ENCODE measurements around the gene FAM3B. TPM values are rescaled to one million over a fixed set of nuclear protein-coding genes. Genes with fewer than 3 reads are reported as not detected.

The FAM3B gene
- total and polyA plus RNA-seq, 2 experiments from 2014 or later: 2.5 to 3.6 TPM

DNA sequence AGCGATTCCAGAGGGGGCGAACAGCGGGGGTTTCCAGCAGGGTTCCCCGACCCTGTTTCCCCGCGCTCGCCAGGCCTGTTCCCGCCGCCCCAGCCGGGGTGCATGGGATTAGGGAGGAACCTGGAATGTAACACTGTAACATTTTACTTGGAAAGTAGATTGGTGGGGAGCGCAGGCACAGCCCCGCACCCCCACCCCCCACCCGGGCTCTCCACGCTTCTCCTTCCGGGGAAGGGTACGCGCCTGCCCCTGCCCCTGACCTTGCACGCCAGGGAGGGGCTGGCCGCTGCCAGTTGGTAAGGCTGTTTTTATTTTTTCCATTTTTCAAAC lies 427 bp downstream of the FAM3B start (continued):
- TF ChIP-seq, protein P1, sequence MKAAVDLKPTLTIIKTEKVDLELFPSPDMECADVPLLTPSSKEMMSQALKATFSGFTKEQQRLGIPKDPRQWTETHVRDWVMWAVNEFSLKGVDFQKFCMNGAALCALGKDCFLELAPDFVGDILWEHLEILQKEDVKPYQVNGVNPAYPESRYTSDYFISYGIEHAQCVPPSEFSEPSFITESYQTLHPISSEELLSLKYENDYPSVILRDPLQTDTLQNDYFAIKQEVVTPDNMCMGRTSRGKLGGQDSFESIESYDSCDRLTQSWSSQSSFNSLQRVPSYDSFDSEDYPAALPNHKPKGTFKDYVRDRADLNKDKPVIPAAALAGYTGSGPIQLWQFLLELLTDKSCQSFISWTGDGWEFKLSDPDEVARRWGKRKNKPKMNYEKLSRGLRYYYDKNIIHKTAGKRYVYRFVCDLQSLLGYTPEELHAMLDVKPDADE (IDR thresholded peaks at IDR 0.05): no peak
- TF ChIP-seq ZNF114 (CRISPR knock-in tag; IDR thresholded peaks at IDR 0.05): no peak

DNA sequence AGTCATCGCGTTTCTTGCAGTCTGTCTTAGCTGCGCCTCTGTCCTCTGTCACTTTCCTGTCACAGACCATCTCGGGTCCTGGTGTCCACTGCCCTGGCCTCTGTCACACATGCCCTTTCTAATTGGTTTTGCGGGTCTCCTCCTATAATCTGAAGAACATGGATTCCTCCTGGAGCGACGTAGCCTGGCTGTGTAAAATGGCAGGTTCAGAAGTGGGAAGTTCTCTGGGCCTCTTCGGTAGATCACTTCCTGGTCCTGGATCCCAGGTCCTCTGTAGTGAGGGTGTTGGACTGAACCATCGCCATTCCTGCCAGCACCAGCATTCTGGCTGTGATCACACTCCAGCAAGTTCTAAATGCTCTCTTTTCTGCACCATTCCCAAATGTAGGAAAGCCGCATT lies 857 bp downstream of the FAM3B start:
- Histone ChIP-seq H3K79me2 (replicated peaks; ENCODE audit: insufficient read depth) (no peaks in the 10 kb centered on the region), H3F3A (replicated peaks; ENCODE audit: low read depth) (no peaks in the 10 kb centered on the region), H3K9me2 (ENCODE audit: insufficient read depth) (no peaks in the 10 kb centered on the region), H3K27me3 (ENCODE audit: insufficient read depth) (peaks cover 24% of the 10 kb centered on the region), H3K4me2 (peak overlapping the region; percentile 92), H3K27ac (ENCODE audit: low read depth) (no peak overlapping the region), H3K4me3 (peak overlapping the region; percentile 68), H2AFZ (peak overlapping the region; percentile 96), H4K20me1 (replicated peaks; ENCODE audit: insufficient read depth) (no peaks in the 10 kb centered on the region), H3K36me3 (ENCODE audit: insufficient read depth) (no peaks in the 10 kb centered on the region), H3K4me1 (ENCODE audit: insufficient read depth) (peaks cover 5% of the 10 kb centered on the region)
- DNase-seq (ENCODE audit: low spot score): no peak
- peak overlapping the region; percentile 79 for H3K4me3 Mint-ChIP-seq
- no peak overlapping the region for H3K27ac Mint-ChIP-seq
- peaks cover 11% of the 10 kb centered on the region for H3K4me1 Mint-ChIP-seq
- H3K36me3 Mint-ChIP-seq (ENCODE audit: low read depth): no peaks in the 10 kb centered on the region
- H3K9me3 Mint-ChIP-seq: no peaks in the 10 kb centered on the region; the same call in 2 of the 3 replicates
- peaks cover 14% of the 10 kb centered on the region for H3K27me3 Mint-ChIP-seq (ENCODE audit: insufficient read depth, low read depth, poor library complexity)
- ATAC-seq: no peak
- TF ChIP-seq, protein P2, sequence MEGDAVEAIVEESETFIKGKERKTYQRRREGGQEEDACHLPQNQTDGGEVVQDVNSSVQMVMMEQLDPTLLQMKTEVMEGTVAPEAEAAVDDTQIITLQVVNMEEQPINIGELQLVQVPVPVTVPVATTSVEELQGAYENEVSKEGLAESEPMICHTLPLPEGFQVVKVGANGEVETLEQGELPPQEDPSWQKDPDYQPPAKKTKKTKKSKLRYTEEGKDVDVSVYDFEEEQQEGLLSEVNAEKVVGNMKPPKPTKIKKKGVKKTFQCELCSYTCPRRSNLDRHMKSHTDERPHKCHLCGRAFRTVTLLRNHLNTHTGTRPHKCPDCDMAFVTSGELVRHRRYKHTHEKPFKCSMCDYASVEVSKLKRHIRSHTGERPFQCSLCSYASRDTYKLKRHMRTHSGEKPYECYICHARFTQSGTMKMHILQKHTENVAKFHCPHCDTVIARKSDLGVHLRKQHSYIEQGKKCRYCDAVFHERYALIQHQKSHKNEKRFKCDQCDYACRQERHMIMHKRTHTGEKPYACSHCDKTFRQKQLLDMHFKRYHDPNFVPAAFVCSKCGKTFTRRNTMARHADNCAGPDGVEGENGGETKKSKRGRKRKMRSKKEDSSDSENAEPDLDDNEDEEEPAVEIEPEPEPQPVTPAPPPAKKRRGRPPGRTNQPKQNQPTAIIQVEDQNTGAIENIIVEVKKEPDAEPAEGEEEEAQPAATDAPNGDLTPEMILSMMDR (conservative IDR thresholded peaks at IDR 0.05; ENCODE audit: low read depth in 2 of 2): no peak
- TF ChIP-seq JUNB (IDR thresholded peaks at IDR 0.05; ENCODE audit: unreplicated experiment) (no peak), POLR2AphosphoS5 (IDR thresholded peaks at IDR 0.05; ENCODE audit: low read depth) (no peak), ZNF114 (CRISPR knock-in tag; IDR thresholded peaks at IDR 0.05) (no peak), CREB1 (CRISPR knock-in tag; IDR thresholded peaks at IDR 0.05; ENCODE audit: low read depth) (no peak), EZH2phosphoT487 (IDR thresholded peaks at IDR 0.05; ENCODE audit: unreplicated experiment) (no peak), NANOG (IDR thresholded peaks at IDR 0.05; ENCODE audit: borderline replicate concordance) (no peak), EZH2 (IDR thresholded peaks at IDR 0.05; ENCODE audit: low read depth, unreplicated experiment) (no peak), STAT1 (IDR thresholded peaks at IDR 0.05; ENCODE audit: unreplicated experiment) (no peak), ZNF331 (CRISPR knock-in tag; IDR thresholded peaks at IDR 0.05; ENCODE audit: low read depth) (no peak)
- TF ChIP-seq, protein P1 (IDR thresholded peaks at IDR 0.05): no peak
- TF ChIP-seq, protein P3, sequence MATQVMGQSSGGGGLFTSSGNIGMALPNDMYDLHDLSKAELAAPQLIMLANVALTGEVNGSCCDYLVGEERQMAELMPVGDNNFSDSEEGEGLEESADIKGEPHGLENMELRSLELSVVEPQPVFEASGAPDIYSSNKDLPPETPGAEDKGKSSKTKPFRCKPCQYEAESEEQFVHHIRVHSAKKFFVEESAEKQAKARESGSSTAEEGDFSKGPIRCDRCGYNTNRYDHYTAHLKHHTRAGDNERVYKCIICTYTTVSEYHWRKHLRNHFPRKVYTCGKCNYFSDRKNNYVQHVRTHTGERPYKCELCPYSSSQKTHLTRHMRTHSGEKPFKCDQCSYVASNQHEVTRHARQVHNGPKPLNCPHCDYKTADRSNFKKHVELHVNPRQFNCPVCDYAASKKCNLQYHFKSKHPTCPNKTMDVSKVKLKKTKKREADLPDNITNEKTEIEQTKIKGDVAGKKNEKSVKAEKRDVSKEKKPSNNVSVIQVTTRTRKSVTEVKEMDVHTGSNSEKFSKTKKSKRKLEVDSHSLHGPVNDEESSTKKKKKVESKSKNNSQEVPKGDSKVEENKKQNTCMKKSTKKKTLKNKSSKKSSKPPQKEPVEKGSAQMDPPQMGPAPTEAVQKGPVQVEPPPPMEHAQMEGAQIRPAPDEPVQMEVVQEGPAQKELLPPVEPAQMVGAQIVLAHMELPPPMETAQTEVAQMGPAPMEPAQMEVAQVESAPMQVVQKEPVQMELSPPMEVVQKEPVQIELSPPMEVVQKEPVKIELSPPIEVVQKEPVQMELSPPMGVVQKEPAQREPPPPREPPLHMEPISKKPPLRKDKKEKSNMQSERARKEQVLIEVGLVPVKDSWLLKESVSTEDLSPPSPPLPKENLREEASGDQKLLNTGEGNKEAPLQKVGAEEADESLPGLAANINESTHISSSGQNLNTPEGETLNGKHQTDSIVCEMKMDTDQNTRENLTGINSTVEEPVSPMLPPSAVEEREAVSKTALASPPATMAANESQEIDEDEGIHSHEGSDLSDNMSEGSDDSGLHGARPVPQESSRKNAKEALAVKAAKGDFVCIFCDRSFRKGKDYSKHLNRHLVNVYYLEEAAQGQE (IDR thresholded peaks at IDR 0.05; ENCODE audit: unreplicated experiment): no peak

Measured in GM23338 (cell line).